ENCODE measurements around the gene HIGD1A. TPM values are rescaled to one million over a fixed set of nuclear protein-coding genes. Genes with fewer than 3 reads are reported as not detected.
A peak's percentile ranks its signal among the peaks of the same experiment; 100 is the strongest.
"Not testable (repeated sequence)": the region's sequence is repeated elsewhere in the genome, so short reads cannot be mapped to it uniquely, and the experiment has no call there.

Gene HIGD1A
- total RNA-seq, 2 donors from 2014 or later = 59.5 to 67.6 TPM

- H3K36me3 Mint-ChIP-seq; DNase-seq (ENCODE audit: low spot score in 2 of 2); H3K9me3 Mint-ChIP-seq; ATAC-seq; H3K27ac Mint-ChIP-seq: not testable (repeated sequence)
These were observed 7.0 kb upstream of the HIGD1A start for GRCh38 chr3:42811118-42811883.

- not testable (repeated sequence) for H3K27ac Mint-ChIP-seq; ATAC-seq; DNase-seq (ENCODE audit: low spot score in 2 of 2); H3K9me3 Mint-ChIP-seq; H3K36me3 Mint-ChIP-seq
These were observed 6.4 kb upstream of the HIGD1A start for GRCh38 chr3:42810706-42811105.

GRCh38 chr3:42809202-42809601 is 4.9 kb upstream of the HIGD1A start, which contains the start of gene ACKR2:
Gene ACKR2 (plus strand): TSS chr3:42809445. CDS start chr3:42864503, 55,058 bp downstream.
- no peaks in the 10 kb centered on the region for H3K9me3 Mint-ChIP-seq
- no peak within 1 kb of the TSS for H3K27ac Mint-ChIP-seq
- DNase-seq (ENCODE audit: low spot score in 2 of 2) (no peak), ATAC-seq (no peak)
- H3K36me3 Mint-ChIP-seq = peaks cover 1% of the 10 kb centered on the region in 2 donors

- DNase-seq (ENCODE audit: low spot score in 2 of 2) = no peak
- H3K9me3 Mint-ChIP-seq = no peaks in the 10 kb centered on the region
- no peak for ATAC-seq
- peaks cover 12 to 14% of the 10 kb centered on the region in 2 donors for H3K36me3 Mint-ChIP-seq
- H3K27ac Mint-ChIP-seq = no peak overlapping the region
These were observed 3.6 kb upstream of the HIGD1A start for GRCh38 chr3:42807929-42808328.

- H3K27ac Mint-ChIP-seq = peak overlapping the region in 1 of 2 donors; percentile 95
- no peak for DNase-seq (ENCODE audit: low spot score in 2 of 2)
- H3K9me3 Mint-ChIP-seq = no peaks in the 10 kb centered on the region
- ATAC-seq = no peak
- peaks cover 15 to 16% of the 10 kb centered on the region in 2 donors for H3K36me3 Mint-ChIP-seq
These were observed 991 bp upstream of the HIGD1A start for GRCh38 chr3:42805141-42805821.

- no peak for ATAC-seq
- Mint-ChIP-seq H3K27ac (peak overlapping the region; percentile 95 to 97), H3K36me3 (peaks cover 15 to 17% of the 10 kb centered on the region in 2 donors), H3K9me3 (no peaks in the 10 kb centered on the region)
- no peak for DNase-seq (ENCODE audit: low spot score in 2 of 2)
These were observed 492 bp upstream of the HIGD1A start for GRCh38 chr3:42804831-42805132.

- H3K27ac Mint-ChIP-seq = peak overlapping the region; percentile 95 to 97
- peaks cover 15 to 21% of the 10 kb centered on the region in 2 donors for H3K36me3 Mint-ChIP-seq
- ATAC-seq (peak; percentile 32 to 42), DNase-seq (ENCODE audit: low spot score in 2 of 2) (peak in 1 of 2 donors; percentile 36)
- H3K9me3 Mint-ChIP-seq = no peaks in the 10 kb centered on the region
These were observed 730 bp downstream of the HIGD1A start for GRCh38 chr3:42803414-42804105.

GRCh38 chr3:42802876-42803413 is 1.3 kb downstream of the HIGD1A start:
- DNase-seq (ENCODE audit: low spot score in 2 of 2) (no peak), ATAC-seq (no peak)
- Mint-ChIP-seq H3K36me3 (peaks cover 15 to 21% of the 10 kb centered on the region in 2 donors), H3K27ac (peak overlapping the region in 1 of 2 donors; percentile 95), H3K9me3 (no peaks in the 10 kb centered on the region)

GRCh38 chr3:42801784-42802183 is 2.5 kb downstream of the HIGD1A start:
- ATAC-seq (no peak), DNase-seq (ENCODE audit: low spot score in 2 of 2) (no peak)
- Mint-ChIP-seq H3K36me3 (peaks cover 15 to 21% of the 10 kb centered on the region in 2 donors), H3K27ac (no peak overlapping the region), H3K9me3 (no peaks in the 10 kb centered on the region)

- ATAC-seq (no peak), DNase-seq (ENCODE audit: low spot score in 2 of 2) (no peak)
- Mint-ChIP-seq H3K27ac (no peak overlapping the region), H3K36me3 (peaks cover 15 to 26% of the 10 kb centered on the region in 2 donors), H3K9me3 (no peaks in the 10 kb centered on the region)
These were observed 3.2 kb downstream of the HIGD1A start for GRCh38 chr3:42801048-42801620.

GRCh38 chr3:42800251-42800650 is 4.0 kb downstream of the HIGD1A start:
- H3K27ac Mint-ChIP-seq = no peak overlapping the region

GRCh38 chr3:42799376-42799775 is 4.9 kb downstream of the HIGD1A start:
- ATAC-seq (no peak), DNase-seq (ENCODE audit: low spot score in 2 of 2) (no peak)
- no peaks in the 10 kb centered on the region for H3K9me3 Mint-ChIP-seq
- H3K36me3 Mint-ChIP-seq = peaks cover 15 to 26% of the 10 kb centered on the region in 2 donors
- no peak overlapping the region for H3K27ac Mint-ChIP-seq

More at GRCh38 chr3:42800251-42800650, 4.0 kb downstream of the HIGD1A start:
- Mint-ChIP-seq H3K36me3 (peaks cover 15 to 26% of the 10 kb centered on the region in 2 donors), H3K9me3 (no peaks in the 10 kb centered on the region)
- DNase-seq (ENCODE audit: low spot score in 2 of 2) = no peak
- no peak for ATAC-seq

GRCh38 chr3:42796332-42796885 is 7.9 kb downstream of the HIGD1A start:
- ATAC-seq = no peak

GRCh38 chr3:42795621-42796181 is 8.6 kb downstream of the HIGD1A start:
- Mint-ChIP-seq H3K9me3 (no peaks in the 10 kb centered on the region), H3K27ac (no peak overlapping the region), H3K36me3 (peaks cover 5 to 16% of the 10 kb centered on the region in 2 donors)
- DNase-seq (ENCODE audit: low spot score in 2 of 2) (no peak), ATAC-seq (no peak)

More at GRCh38 chr3:42796332-42796885, 7.9 kb downstream of the HIGD1A start:
- no peak for DNase-seq (ENCODE audit: low spot score in 2 of 2)
- Mint-ChIP-seq H3K9me3 (no peaks in the 10 kb centered on the region), H3K36me3 (peaks cover 5 to 16% of the 10 kb centered on the region in 2 donors), H3K27ac (no peak overlapping the region)

GRCh38 chr3:42790714-42791229 is 13.5 kb downstream of the HIGD1A start:
- H3K9me3 Mint-ChIP-seq = no peaks in the 10 kb centered on the region
- peak in 1 of 2 donors; percentile 35 for ATAC-seq
- H3K27ac Mint-ChIP-seq = no peak overlapping the region
- no peak for DNase-seq (ENCODE audit: low spot score in 2 of 2)
- H3K36me3 Mint-ChIP-seq = peaks cover 5 to 11% of the 10 kb centered on the region in 2 donors

- no peaks in the 10 kb centered on the region for H3K9me3 Mint-ChIP-seq
- H3K27ac Mint-ChIP-seq = no peak overlapping the region
- ATAC-seq (no peak), DNase-seq (ENCODE audit: low spot score in 2 of 2) (no peak)
- peaks cover 0 to 6% of the 10 kb centered on the region in 2 donors for H3K36me3 Mint-ChIP-seq
These were observed 17.7 kb downstream of the HIGD1A start for GRCh38 chr3:42786631-42787030.

Measured in activated naive CD4-positive, alpha-beta T cell treated with anti-CD3 and anti-CD28 coated beads, Interleukin-2, amount 50 U/mL, for 72 hours (primary cell).